NCI-H2196 (cell line): ENCODE measurements around the gene SLC27A4.
A peak's percentile ranks its signal among the peaks of the same experiment; 100 is the strongest.

ENCODE experiments used
- DNase-seq: peaks from one replicate; lab custom pipeline; 2025; ENCODE audit not compliant: unreplicated experiment; lab: John Stamatoyannopoulos, UW

Gene SLC27A4

DNA sequence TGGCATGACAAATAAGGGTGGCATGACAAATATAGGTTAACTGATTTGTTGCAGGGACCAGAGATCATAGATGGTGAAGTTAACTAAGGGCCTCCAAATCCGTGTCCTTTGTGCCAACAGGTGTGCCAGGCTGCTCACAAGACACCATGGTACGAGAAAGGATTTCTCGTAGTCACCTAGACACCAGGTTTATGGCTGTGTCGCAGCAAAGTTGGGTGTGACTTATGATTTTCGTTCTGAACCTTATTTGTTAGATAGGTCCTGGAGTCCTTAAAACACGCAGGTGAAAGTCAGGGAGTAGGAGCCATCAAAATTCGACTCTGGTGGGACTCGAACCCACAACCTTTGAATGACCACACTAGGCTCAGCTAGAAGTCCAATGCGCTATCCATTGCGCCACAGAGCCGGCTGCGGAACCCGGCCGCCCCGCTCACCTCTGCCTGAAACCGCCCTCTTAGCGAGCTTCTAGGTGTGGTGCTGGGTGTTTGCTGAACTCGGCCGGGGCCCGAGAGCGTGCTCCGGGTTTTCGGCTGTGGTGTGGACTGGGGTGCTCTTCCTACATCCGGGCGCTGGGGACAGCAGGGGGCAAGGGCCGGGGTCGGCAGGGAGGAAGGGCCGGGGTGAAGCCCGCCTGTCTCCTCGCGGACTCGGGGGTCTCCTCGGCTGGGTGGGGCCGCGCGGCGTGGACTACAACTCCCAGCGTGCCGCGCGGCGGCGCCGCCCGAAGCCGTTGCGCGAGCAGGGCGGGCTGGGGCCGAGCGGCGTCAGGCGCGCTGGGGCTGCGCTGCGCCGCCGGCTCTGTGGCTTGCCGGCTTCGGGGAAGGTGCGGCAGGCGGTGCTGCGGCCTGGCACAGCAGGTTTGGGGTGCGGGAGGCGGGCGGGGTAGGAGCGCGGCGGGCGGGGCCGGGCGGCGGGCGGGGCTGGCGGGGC, at the start of gene SLC27A4:
Gene SLC27A4, plus strand, starts transcription at position 767 of the 930 bp plus-strand sequence. CDS start 2,606 bp downstream, outside the sequence.
- peak; percentile 86 for DNase-seq

DNA sequence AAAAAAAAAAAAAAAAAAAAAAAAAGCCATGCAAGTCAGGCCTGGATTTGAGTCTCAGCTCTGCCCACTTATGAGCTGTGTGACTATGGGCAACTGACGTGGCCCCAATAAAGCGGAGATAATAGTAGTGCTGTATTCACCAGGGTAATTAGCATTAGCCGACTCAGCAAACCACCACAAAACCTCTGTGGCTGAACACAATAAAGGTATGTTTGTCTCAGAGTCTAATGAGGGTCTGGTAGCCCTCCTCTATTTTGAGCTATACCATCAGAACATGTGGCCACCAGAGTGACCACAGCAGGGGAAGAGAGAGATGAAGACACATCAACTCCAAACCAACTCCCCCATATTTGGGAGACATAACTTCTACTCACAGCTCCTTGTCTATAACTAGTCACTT, 48.3 kb upstream of the SLC27A4 start:
- DNase-seq, result no peak

GRCh38 chr9:128293091-128293490, 47.2 kb upstream of the SLC27A4 start:
- no peak for DNase-seq

DNA sequence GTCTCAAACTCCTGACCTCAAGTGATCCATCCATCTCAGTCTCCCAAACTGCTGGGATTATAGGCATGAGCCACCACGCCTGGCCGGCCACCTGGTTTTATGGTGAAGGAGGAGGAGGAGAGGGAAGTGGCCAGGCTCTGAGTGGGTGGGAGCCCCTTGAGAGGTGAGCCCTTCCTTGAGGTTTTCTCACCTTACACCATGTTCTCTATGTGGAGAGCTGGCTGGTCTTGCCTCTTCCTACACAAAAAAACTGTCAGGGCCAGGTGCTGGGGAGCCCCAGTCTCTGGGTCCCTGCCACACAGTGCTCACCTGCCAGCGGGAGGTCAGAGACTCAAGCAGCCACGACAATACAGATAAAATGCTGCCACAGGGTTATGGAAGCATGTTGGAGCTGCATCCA, 46.2 kb upstream of the SLC27A4 start:
- DNase-seq, result no peak

DNA sequence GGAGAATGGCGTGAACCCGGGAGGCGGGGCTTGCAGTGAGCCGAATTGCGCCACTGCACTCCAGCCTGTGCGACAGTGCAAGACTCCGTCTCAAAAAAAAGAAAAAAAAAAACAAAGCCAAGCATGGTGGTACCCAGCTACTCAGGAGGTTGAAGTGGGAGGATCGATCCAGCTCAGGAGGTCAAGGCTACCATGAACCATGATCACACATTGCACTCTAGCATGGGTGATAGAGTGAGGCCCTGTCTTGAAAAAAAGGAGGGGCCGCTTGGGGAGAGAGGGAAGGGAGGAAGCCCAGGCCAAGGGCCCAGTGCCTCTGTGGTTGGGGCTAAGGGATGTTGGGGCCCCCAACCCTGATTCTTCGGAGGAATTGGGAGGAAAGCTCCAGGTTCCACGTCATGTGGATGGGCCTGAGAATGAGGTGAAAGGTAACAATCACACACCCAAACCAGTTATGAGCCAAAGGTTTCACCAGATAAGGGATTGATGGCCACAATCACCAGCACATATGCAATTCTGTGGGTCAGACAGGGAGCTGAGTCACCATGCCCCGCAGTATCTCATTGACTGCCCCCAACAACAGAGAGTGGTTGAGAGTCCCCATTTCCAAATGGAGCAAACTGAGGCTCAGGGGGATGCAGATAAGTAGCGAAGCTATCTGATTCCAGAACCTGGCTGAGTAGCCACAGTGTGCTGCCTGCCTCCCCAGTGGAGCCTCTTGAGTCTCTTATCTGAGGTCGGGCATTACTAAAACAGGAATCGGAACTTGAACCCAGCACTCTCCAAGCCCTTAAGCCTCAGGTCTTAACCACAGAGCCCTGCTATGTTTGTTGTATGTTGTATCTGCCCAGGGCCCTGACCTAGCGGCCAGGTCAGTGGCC, 43.7 kb upstream of the SLC27A4 start:
- DNase-seq, result no peak

- DNase-seq, result no peak
Measured at GRCh38 chr9:128297221-128297773, 43.0 kb upstream of the SLC27A4 start.

DNA sequence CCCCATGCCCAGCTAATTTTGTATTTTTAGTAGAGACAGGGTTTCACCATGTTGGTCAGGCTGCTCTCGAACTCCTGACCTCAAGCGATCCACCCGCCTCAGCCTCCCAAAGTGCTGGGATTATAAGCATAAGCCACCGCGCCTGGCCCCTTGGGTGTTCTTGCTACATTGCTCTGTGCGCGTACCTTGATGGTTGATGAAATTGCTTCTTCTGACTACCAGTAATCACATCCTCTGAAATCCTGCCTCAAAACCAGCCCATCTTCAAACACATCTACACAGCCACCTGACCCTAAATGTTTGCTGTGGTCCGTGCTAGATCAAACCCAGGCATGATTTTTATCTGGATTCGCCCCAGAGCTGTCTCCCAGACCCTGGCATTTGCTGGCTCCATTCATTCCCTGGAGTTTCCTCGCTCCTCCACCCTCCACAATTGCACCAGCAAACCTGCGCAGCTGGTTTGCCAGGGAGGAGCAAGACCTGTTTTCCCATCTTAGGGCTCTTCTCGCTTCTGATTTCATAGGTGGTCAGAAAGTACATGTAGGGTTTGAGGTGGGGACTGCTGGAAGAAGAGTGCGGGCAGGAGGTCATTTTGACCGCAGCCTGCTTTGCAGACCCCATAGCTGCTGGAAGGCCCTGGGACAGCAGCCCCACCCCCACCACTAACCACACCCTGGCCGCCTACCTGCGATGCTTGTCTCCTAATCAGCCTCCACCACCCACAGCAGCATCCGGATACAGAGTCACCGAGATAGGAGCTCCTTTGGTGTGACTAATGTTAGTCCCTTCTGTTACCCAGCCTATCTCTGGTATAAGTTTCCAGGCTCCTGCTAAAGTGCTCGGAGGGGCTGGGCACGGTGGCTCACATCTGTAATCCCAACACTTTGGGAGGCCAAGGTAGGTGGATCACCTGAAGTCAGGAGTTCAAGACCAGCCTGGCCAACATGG, 41.5 kb upstream of the SLC27A4 start:
- no peak for DNase-seq

GRCh38 chr9:128304136-128304970, 36.0 kb upstream of the SLC27A4 start:
- DNase-seq, result no peak

- no peak for DNase-seq
Measured at GRCh38 chr9:128304971-128305288, 35.4 kb upstream of the SLC27A4 start.

DNA sequence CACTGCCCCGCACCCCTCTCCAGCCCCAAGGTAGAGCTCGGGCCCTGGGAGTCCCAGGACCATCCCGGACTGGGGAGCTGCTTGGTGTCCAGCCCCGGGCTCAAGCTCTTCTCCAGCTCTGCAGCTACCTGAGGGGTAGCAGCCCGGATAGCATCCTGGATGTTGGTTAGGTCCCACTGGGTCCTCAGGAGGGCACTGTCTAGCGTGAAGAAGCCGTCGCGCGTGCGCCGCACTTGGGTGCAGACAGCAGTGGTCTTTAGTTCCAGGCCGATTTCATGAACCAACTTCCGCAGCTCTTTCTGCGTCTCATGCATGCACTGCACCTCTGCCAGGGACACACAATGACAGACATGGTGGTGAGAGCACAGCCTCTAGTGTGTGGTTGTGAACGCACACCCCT, 30.8 kb upstream of the SLC27A4 start:
- no peak for DNase-seq

DNA sequence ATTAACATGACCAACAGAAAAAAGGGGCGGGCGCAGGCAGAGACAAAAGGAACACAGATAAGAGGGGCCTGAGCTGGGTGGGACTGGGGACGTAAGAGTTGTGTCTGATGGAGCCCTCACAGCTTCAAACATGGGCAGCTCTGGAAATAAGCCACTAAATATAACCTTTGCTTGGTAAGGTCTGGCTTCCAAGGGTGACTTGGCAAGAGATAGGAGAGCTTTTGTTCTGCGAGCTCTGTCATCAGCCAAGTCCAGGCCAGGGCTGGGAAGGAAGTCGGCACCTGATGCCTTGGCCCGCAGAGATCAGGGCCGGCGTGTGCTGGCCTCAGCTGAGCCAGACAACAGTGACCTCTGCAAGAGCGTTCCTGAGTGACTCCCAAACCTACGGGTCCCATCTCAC, 29.9 kb upstream of the SLC27A4 start:
- DNase-seq, result peak; percentile 33

DNA sequence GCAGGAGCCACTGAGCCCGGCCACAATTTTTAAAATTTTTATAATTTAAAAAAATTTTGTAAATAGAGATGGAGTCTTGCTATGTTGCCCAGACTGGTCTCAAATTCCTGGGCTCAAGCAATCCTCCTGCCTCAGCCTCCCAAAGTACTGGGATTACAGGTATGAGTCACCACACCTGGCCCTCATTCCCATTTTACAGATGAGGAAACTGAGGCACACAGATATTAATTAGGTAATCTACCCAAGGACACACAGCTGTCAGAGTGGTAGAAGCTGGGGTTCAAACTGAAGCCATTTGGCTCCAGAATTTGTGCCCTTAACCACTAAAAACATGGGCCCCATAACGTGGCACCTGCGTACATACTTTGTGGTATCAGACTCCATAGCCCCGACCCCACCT, 25.6 kb upstream of the SLC27A4 start:
- DNase-seq, result no peak

DNA sequence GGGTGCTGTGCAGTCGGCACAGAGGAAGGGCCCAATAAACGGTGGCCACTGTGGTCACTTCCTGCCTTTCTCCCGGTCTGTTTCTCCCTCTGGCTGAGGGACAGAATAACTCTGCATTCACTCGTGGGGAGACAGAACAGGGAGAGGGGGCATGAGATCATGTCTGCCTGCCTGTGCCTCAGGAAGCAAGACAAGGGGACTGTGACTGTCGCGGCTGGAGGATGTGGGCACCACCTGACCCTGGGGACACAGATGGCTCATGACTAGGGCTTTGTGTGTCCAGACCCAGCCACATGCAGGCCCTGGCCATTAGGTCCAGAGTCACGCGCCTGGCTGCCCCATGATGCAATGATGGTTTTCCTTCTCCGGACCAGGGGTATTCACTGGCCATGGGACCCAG, 23.9 kb upstream of the SLC27A4 start:
- no peak for DNase-seq

DNA sequence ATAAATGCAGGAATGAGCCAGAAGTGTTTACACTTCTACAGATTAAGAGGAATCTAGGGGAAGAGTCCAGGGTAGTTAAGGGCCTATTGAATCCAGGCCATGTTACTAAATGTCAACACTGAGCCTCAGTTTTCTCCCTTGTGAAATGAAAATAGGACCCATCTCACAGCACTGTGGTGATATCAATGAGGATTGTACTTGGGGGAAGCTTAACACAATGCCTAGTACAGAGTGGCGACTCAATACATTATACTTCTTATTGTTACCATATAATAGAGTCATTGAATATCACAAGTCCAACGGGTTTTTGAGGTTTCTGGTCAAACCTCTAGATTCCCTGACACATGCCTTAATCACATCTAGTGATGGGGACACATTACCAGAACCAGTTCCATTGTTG, 22.7 kb upstream of the SLC27A4 start:
- DNase-seq, result no peak

DNA sequence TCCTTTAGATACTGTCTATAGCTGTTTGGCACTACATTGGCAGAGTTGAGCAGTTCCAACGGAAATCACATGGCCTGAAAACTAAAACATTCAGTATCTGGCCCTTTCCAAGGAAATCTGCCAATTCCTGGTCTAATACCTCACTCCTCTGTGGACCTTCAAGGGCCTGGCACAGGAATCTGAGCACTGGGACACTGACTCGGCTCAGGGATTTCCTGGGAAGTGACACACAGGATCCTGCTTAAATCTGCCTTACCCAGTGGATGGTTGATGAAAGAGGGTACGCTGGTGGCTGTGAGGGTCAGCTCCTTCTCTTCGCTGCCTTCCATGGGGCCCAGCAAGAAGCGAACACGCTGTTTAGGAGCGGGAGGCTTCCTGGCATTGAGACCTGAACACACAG, 19.0 kb upstream of the SLC27A4 start:
- DNase-seq, result no peak

DNA sequence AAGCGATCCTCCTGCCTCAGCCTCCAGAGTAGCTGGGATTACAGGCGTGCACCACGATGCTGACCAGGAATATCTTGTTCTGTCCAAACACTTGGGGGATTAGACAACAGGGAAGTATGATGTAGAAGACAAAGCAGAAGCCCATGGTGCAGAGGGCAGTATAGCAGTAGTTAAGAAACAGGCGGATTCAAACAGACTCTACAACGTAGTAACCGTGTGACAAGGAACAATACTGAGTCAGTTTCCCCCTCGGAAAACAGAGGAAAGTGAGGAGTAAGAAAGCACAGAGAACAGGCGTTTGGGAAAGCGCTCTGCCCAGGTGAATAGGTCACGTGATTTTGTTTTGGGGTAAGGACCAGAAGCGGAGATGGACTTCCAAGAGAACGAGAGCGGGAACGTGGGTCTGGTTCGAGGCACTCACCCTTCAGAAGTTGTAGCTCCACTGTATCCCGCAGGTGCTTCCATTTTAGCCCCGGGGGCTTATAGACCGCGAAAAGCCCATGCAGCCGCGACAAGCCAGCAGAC, 18.4 kb upstream of the SLC27A4 start:
- no peak for DNase-seq

- DNase-seq, result peak; percentile 92
Measured at GRCh38 chr9:128322404-128323211, 17.7 kb upstream of the SLC27A4 start, which contains the start of the genes COQ4 and TRUB2. COQ4 (plus strand) TSS chr9:128322839; CDS start chr9:128322859, 20 bp downstream. TRUB2 (minus strand) TSS chr9:128322447; CDS start chr9:128322408, 39 bp downstream.

- DNase-seq, result no peak
Measured at GRCh38 chr9:128323212-128323730, 17.1 kb upstream of the SLC27A4 start.
